HFF-Myc (cell line): ENCODE data around the gene TIMP2.
"Not testable (repeated sequence)": the region's sequence is repeated elsewhere in the genome, so short reads cannot be mapped to it uniquely, and the experiment has no call there.

Source experiments
- DNase-seq: peaks from one replicate; pipeline ENCODE4 v3.0.0-alpha.2; 2011; ENCODE audit warnings: low read depth; ENCODE audit errors: extremely low read depth
- H3K4me3 ChIP-seq: replicated peaks from 2 replicates; pipeline ENCODE4 v1.5.1; 2011; ENCODE audit warnings: low read depth, mild to moderate bottlenecking, control low read depth, low read length
- TF ChIP-seq, protein P1 (sequence below): IDR thresholded peaks from 2 replicates; pipeline ENCODE4 v1.5.1; 2012; ENCODE audit warnings: mild to moderate bottlenecking, low read depth, low read length, control low read depth; ENCODE audit errors: missing control alignments

TIMP2 gene

DNA sequence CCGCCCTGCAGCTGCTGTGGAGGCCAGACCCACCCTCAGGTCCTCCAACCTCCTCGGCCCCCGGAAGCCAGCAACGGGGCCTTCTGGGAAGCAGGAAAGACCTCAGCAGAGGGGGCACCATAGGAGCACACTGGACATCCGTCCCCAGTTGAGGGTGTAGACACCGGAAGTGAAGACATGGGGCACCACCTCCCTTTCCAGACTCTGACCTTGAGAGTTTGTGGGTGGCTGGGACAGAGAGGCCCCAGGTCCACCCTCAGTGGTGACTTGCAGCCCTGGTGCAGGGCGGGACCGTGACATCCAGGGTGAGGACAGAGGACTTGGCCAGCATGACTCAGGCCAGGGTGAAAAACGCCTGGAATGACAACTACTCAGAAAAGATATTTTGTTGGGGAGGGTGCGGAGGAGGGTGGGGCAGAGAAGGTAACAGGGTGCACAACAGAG, 42.1 kb downstream of the TIMP2 start:
- TF ChIP-seq, protein P1, sequence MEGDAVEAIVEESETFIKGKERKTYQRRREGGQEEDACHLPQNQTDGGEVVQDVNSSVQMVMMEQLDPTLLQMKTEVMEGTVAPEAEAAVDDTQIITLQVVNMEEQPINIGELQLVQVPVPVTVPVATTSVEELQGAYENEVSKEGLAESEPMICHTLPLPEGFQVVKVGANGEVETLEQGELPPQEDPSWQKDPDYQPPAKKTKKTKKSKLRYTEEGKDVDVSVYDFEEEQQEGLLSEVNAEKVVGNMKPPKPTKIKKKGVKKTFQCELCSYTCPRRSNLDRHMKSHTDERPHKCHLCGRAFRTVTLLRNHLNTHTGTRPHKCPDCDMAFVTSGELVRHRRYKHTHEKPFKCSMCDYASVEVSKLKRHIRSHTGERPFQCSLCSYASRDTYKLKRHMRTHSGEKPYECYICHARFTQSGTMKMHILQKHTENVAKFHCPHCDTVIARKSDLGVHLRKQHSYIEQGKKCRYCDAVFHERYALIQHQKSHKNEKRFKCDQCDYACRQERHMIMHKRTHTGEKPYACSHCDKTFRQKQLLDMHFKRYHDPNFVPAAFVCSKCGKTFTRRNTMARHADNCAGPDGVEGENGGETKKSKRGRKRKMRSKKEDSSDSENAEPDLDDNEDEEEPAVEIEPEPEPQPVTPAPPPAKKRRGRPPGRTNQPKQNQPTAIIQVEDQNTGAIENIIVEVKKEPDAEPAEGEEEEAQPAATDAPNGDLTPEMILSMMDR, result no peak
- DNase-seq, result peak; percentile 87
- H3K4me3 ChIP-seq, result peak overlapping the region; percentile 44

DNA sequence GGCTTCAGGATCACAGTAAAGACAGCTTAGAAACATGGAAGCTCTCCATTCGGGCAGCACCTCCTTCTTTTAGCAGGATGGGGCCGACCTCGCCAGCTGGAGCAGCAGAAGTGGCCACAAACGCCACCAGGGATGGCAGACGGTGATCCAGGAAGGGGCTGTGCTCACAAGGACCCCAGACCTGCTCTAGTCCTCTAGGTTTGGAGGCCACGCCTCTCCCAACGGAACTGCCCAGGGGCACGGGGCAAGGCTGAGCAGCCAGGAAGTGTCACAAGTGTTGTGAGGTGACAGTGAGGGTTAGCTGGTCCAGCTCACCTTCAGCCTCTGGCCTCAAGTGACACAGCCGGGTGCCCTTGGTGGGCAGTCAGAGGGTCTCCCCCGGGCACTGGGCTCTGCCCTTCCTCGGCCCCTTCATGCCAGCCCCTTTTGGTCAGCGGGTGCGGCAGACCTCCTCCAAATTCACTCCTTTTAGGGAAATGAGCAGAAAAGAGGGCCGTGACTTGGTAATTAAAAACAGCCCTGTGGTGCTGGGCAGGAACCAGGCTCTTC, 42.6 kb downstream of the TIMP2 start:
- H3K4me3 ChIP-seq, result peak overlapping the region; percentile 17; the same call in 1 of the 2 replicates
- TF ChIP-seq, protein P1, result no peak
- DNase-seq, result peak; percentile 33

DNA sequence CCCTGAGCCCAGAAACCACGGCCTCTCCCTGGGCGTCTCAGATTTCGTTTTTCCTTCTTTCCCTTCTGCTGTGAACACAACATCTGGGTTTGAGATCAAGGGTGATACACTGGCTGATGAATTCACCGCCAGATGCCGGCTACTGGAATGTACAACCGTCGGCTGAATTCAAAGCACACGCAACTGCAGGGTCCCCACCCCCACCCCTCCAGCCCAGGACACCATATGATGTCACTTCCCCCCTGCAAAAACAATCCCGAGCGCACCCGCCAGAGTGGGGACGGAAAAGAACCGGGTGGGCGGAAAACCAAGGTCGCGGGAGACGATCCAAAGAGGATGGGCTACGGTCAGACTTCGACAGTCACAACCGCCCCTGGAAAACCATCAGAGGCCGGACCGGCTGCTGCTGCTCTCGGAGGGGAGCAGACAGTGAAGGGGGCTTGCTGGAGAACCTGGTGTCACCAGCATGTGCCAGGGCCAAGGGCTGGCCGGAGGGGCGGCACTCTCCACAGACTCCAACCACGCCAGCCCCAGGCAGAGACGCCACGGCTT, 45.5 kb downstream of the TIMP2 start:
- peak overlapping the region; percentile 24 for H3K4me3 ChIP-seq
- DNase-seq, result peak; percentile 94
- TF ChIP-seq, protein P1, result no peak

DNA sequence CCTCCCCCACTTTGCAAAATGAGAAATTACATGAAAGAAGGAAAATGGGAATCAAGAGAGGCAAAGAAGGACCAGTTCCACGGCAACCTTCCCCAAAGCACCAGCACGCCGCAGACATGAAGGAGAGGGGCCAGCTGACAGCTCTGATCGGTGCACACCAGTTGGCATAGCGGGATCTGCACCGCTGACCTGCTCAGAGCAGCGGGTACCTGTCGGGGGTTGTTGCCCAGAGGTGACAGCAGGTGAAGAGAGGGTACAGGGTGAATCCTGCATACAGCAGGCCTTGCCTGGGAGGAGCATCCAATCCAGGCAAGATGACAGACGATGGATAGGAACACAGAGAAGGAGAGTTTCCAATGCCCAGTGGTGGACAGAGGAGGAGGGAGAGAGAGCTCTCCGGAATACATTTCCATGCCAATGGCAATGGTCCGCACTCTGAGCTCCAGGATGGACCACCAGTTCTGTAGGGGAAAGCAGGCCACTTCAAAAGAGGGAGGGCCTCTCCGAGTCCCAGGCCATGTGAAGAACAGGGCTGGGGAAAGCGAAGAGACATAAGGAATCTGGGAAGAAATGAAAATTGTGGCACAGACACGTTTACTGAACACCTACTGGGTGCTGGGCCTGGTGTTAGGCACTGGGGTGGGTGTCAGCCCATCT, 46.2 kb downstream of the TIMP2 start:
- TF ChIP-seq, protein P1, result no peak
- H3K4me3 ChIP-seq, result peak overlapping the region; percentile 24
- DNase-seq, result no peak

DNA sequence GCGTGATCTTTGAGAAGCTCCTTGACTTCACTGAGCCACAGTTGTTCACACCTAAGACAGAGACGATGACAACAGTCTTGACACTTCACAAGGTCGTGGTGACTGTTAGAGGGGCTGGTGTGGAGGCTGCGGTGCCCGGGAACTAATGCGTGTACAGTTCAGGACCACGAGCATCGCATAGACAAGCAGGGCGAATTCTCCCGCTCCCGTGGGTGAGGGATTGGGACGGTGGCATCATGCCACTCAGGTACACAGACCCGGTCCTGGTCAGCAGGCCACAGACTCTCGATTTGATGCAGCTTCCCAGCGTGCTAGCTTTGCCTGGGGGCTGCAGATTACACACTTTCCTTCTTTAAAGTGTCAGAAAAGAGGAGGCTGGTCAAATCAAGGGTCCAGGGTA, 46.9 kb downstream of the TIMP2 start:
- no peak for DNase-seq
- TF ChIP-seq, protein P1, result no peak
- H3K4me3 ChIP-seq, result no peak overlapping the region

DNA sequence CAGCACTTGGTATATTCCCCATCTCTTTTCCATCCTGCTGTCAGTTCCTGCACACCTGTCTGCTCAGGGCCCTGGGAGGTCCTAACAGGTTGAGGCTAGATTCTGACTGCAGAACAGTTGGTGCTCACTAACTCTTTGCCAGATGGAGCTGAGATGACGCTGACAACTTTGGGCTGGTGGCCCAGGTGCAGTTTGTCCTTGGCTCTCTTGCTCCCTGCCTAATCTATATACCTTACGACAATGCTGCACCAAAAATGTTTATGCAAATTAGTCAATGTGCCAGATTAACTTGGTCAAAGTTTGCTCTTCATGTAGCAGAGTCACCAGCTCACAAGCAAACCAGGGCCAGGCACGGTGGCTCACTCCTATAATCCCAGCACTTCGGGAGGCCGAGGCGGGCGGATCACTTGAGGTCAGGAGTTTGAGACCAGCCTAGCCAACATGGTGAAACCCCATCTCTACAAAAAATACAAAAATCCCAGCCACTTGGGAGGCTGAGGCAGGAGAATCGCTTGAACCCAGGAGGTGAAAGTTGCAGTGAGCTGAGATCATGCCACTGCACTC, 48.2 kb downstream of the TIMP2 start:
- not testable (repeated sequence) for H3K4me3 ChIP-seq, DNase-seq

DNA sequence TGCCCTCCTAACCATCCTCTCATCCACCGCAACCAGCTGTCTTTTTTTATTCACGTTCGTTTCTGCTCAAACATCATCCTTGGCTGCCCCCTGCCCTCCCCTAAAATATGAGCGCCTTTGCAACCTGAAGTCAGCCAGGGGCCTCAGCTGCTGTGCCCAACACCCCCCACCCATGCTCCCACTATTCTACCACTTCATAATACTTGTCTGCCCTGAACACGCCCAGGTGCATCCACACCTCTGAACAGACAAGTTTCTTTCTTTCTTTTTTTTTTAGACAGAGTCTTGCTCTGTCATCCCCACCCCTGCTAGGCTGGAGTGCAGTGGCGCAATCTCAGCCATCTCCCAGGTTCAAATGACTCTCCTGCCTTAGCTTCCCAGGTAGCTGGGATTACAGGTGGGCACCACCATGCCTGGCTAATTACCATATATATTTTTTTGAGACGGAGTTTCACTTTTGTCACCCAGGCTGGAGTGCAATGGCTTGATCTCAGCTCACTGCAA, 49.0 kb downstream of the TIMP2 start:
- no peak for DNase-seq
- no peak overlapping the region for H3K4me3 ChIP-seq
- TF ChIP-seq, protein P1, result no peak
